ENCODE data around the gene TET1.
"Not testable (repeated sequence)": the region's sequence is repeated elsewhere in the genome, so short reads cannot be mapped to it uniquely, and the experiment has no call there.

Gene TET1

GRCh38 chr10:68560186-68560942 lies at the start of gene TET1:
Gene TET1 (plus strand): TSS chr10:68560337. CDS start chr10:68572339, 12,002 bp downstream.
- peak; percentile 63 for DNase-seq

GRCh38 chr10:68516216-68516615 lies 43.9 kb upstream of the TET1 start:
- not testable (repeated sequence) for DNase-seq

GRCh38 chr10:68516766-68517165 lies 43.4 kb upstream of the TET1 start:
- DNase-seq: no peak

- no peak for DNase-seq
These were observed 42.9 kb upstream of the TET1 start for GRCh38 chr10:68517188-68517587.

GRCh38 chr10:68518609-68519008 lies 41.5 kb upstream of the TET1 start:
- DNase-seq: not testable (repeated sequence)

- not testable (repeated sequence) for DNase-seq
These were observed 34.6 kb upstream of the TET1 start for GRCh38 chr10:68525490-68526038.

- DNase-seq: no peak
These were observed 33.4 kb upstream of the TET1 start for GRCh38 chr10:68526634-68527307.

- no peak for DNase-seq
These were observed 23.2 kb upstream of the TET1 start for GRCh38 chr10:68536973-68537372.

- no peak for DNase-seq
These were observed 22.3 kb upstream of the TET1 start for GRCh38 chr10:68537796-68538195.

GRCh38 chr10:68543004-68543918 lies 16.9 kb upstream of the TET1 start:
- DNase-seq: no peak

GRCh38 chr10:68550747-68551411 lies 9.3 kb upstream of the TET1 start:
- DNase-seq: peak; percentile 63

GRCh38 chr10:68553138-68553537 lies 7.0 kb upstream of the TET1 start:
- no peak for DNase-seq

- DNase-seq: no peak
These were observed 6.5 kb upstream of the TET1 start for GRCh38 chr10:68553599-68553998.

GRCh38 chr10:68558478-68558877 lies 1.7 kb upstream of the TET1 start:
- peak; percentile 31 for DNase-seq

- DNase-seq: no peak
These were observed 886 bp upstream of the TET1 start for GRCh38 chr10:68559251-68559650.

GRCh38 chr10:68559841-68560185 lies 324 bp upstream of the TET1 start:
- no peak for DNase-seq

GRCh38 chr10:68560943-68561864 lies 1.1 kb downstream of the TET1 start:
- peak; percentile 61 for DNase-seq

GRCh38 chr10:68561865-68562649 lies 1.9 kb downstream of the TET1 start:
- DNase-seq: peak; percentile 51

- peak; percentile 10 for DNase-seq
These were observed 2.8 kb downstream of the TET1 start for GRCh38 chr10:68562661-68563570.

All from activated effector memory CD4-positive, alpha-beta T cell treated with anti-CD3 and anti-CD28 coated beads, Interleukin-2, amount 50 U/mL, for 16 hours (primary cell).